ENCODE results near the gene FAM47C. TPM values are rescaled to one million over a fixed set of nuclear protein-coding genes. Genes with fewer than 3 reads are reported as not detected.
"Not testable (repeated sequence)": the region's sequence is repeated elsewhere in the genome, so short reads cannot be mapped to it uniquely, and the experiment has no call there.

The FAM47C gene
- total RNA-seq, 4 donors from 2014 or later: not detected

DNA sequence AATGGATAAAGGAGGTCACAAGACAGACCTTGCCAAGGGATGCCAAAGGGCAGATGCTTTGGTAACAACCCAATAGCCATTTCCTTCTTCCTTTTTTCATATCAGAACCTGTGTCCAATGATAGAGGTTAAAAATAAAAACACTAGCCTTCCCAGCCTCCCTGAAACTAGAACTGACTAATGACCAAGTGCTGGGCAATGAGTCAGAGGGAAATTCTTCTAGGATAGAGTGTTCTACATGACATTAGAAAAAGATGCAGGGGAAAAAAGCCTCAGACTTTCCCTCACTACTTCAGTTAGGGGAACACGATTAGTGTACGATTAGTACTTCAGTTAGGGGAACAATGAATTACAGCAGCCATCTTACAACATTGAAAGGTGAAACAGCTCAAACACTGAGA is 29.3 kb upstream of the FAM47C start:
- Histone ChIP-seq H3K9me3 (no peaks in the 10 kb centered on the region), H3K36me3 (no peaks in the 10 kb centered on the region), H3K4me3 (no peak overlapping the region), H3K27me3 (no peaks in the 10 kb centered on the region), H3K4me1 (no peaks in the 10 kb centered on the region), H3K27ac (no peak overlapping the region)
- TF ChIP-seq, protein P1, sequence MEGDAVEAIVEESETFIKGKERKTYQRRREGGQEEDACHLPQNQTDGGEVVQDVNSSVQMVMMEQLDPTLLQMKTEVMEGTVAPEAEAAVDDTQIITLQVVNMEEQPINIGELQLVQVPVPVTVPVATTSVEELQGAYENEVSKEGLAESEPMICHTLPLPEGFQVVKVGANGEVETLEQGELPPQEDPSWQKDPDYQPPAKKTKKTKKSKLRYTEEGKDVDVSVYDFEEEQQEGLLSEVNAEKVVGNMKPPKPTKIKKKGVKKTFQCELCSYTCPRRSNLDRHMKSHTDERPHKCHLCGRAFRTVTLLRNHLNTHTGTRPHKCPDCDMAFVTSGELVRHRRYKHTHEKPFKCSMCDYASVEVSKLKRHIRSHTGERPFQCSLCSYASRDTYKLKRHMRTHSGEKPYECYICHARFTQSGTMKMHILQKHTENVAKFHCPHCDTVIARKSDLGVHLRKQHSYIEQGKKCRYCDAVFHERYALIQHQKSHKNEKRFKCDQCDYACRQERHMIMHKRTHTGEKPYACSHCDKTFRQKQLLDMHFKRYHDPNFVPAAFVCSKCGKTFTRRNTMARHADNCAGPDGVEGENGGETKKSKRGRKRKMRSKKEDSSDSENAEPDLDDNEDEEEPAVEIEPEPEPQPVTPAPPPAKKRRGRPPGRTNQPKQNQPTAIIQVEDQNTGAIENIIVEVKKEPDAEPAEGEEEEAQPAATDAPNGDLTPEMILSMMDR (IDR thresholded peaks at IDR 0.05): no peak
- no peak for TF ChIP-seq POLR2A (IDR thresholded peaks at IDR 0.05)
- no peak for DNase-seq

DNA sequence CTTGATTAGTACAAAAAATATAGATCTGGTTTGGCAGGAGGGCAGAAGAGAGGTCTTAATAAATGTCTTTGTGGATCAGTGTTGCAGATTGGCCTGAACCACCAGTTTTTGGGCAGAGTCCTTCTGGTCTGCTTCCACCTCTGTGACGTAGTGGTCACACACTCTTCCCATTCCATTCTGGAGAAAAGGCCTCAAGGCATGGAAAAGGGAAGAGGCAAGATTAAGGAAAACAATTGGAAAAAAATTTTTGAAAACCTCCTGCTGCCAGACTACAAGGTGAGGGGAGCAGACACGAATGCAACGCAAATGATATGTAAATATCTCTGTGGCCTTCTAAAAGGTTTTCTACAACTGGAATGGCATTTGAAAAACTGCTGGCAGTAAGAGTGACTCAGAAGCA is 24.3 kb upstream of the FAM47C start:
- DNase-seq: no peak
- Histone ChIP-seq H3K9me3 (no peaks in the 10 kb centered on the region), H3K4me1 (no peaks in the 10 kb centered on the region), H3K36me3 (no peaks in the 10 kb centered on the region), H3K27me3 (no peaks in the 10 kb centered on the region), H3K27ac (no peak overlapping the region), H3K4me3 (no peak overlapping the region)
- no peak for TF ChIP-seq POLR2A (IDR thresholded peaks at IDR 0.05)
- TF ChIP-seq, protein P1 (IDR thresholded peaks at IDR 0.05): no peak

DNA sequence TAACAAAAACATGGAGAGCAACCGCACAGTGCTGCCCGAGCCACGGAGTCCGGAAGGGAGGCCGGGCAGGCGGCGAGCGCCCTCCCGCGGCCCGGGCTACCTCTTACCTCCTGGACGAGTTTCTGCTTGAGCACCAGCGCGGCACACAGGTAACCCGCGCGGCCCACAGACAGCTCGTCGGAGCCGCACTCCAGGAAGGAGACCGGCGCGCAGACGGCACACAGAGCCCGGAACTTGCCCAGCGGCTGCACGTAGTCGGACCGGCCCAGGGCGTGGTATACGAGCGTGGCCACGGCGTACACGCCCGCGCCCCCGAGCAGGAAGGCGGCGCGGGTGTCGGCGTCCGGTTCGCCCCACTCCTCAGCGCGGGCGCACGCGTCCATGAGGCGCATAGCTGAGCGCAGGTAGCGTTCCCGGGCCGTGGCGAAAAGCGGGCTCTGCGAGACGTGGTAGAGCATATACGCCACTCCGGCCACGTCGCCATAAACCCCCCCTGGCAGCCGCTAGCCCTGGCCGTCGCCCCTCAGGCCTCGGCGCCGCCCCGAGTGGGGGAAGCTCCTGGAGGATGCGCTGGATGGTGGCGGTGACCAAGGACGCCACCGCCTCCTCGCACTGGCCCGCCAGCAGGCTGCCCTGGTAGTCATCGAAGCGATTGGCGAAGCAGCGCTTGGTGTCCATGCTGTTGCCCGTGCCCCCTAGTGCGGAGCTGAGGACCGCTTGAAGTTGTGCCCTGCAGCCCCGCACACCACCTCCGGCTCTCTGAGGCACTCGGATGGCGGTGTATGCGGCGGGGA is 22.6 kb upstream of the FAM47C start:
- not testable (repeated sequence) for H3K4me1 ChIP-seq, H3K4me3 ChIP-seq, H3K36me3 ChIP-seq, DNase-seq, H3K9me3 ChIP-seq, H3K27me3 ChIP-seq, H3K27ac ChIP-seq

DNA sequence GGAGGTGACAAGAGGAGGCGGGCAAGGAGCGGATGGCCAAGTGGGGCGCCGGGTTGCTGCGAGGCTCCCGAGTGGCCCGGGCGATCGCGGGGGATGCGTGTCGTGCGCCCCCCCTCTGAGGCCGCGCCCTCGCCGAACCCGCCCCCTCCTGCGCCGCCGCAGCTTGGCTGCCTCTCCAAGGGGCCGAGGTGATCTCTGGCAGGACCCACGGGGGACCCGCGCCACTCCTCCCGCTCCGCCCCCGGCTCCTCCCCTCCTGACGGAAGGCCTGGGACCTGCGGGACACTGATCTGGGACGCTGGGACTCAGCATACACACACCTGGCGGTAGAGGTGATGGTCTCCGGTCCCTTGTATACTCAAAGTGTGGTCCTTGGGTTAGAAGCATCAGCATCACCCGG is 21.9 kb upstream of the FAM47C start:
- H3K9me3 ChIP-seq: no peaks in the 10 kb centered on the region
- no peaks in the 10 kb centered on the region for H3K27me3 ChIP-seq
- TF ChIP-seq, protein P1 (IDR thresholded peaks at IDR 0.05): no peak
- no peak for TF ChIP-seq POLR2A (IDR thresholded peaks at IDR 0.05)
- DNase-seq: no peak
- H3K27ac ChIP-seq: no peak overlapping the region
- no peaks in the 10 kb centered on the region for H3K36me3 ChIP-seq
- H3K4me1 ChIP-seq: no peaks in the 10 kb centered on the region
- H3K4me3 ChIP-seq: no peak overlapping the region

DNA sequence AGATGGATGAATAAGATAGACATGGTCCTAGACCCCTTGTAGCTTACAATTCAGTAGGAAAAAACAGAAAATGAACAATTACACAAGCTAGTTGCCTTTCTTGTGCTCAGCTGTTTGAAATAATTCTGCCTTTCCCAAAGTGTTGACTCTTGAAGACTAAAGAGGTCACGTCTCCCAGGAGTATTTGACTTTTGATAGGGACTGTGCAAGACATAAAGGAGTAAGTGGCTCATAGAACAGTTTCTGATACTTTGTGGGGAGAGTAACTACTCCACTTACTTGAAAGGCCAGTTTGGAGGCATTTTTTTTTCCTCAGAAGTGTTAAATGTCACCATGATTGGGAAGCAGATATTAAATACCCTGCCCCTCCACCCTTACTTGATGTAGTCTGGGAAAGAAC is 21.0 kb upstream of the FAM47C start:
- DNase-seq, H3K36me3 ChIP-seq, H3K9me3 ChIP-seq, H3K27me3 ChIP-seq, H3K4me1 ChIP-seq, H3K4me3 ChIP-seq, H3K27ac ChIP-seq: not testable (repeated sequence)

DNA sequence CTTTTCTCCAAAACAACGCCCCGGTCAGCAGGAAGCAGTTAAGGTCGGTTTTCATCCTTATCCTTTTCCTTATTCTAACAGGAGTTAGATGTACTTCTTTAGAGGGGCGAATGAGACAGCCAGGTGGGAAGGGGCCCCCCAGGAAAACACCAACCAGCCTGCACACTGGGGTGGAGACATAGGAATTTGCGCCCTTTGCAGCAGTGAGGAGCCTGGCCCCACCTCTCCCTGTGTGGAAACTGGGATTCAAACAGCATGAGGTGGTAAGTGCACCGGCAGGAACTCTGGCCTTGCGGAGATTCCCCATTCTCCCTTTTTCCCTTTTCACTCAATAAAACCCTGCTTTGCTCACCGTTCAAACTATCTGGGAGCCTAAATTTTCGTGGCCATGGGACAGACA is 8.0 kb upstream of the FAM47C start:
- no peaks in the 10 kb centered on the region for H3K36me3 ChIP-seq
- H3K27ac ChIP-seq: no peak overlapping the region
- no peak for TF ChIP-seq POLR2A (IDR thresholded peaks at IDR 0.05)
- TF ChIP-seq, protein P1 (IDR thresholded peaks at IDR 0.05): no peak
- no peaks in the 10 kb centered on the region for H3K4me1 ChIP-seq
- DNase-seq: no peak
- no peaks in the 10 kb centered on the region for H3K27me3 ChIP-seq
- H3K9me3 ChIP-seq: no peaks in the 10 kb centered on the region
- H3K4me3 ChIP-seq: no peak overlapping the region

DNA sequence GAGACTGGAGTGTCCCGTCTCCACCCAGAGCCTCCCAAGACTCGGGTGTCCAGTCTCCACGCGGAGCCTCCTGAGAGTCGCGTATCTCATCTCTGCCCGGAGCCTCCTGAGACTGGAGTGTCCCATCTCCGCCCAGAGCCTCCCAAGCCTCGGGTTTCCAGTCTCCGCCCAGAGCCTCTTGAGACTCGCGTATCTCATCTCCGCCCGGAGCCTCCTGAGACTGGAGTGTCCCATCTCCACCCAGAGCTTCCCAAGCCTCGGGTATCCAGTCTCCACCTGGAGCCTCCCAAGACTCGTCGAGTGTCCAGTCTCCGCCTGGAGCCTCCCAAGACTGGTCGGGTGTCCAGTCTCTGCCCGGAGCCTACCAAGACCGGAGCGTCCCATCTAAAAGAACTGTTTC is 2.3 kb downstream of the FAM47C start:
- H3K4me1 ChIP-seq: no peaks in the 10 kb centered on the region
- no peak overlapping the region for H3K27ac ChIP-seq
- no peaks in the 10 kb centered on the region for H3K27me3 ChIP-seq
- no peak overlapping the region for H3K4me3 ChIP-seq
- no peaks in the 10 kb centered on the region for H3K9me3 ChIP-seq
- TF ChIP-seq POLR2A (IDR thresholded peaks at IDR 0.05): no peak
- TF ChIP-seq, protein P1 (IDR thresholded peaks at IDR 0.05): no peak
- no peak for DNase-seq
- H3K36me3 ChIP-seq: no peaks in the 10 kb centered on the region

DNA sequence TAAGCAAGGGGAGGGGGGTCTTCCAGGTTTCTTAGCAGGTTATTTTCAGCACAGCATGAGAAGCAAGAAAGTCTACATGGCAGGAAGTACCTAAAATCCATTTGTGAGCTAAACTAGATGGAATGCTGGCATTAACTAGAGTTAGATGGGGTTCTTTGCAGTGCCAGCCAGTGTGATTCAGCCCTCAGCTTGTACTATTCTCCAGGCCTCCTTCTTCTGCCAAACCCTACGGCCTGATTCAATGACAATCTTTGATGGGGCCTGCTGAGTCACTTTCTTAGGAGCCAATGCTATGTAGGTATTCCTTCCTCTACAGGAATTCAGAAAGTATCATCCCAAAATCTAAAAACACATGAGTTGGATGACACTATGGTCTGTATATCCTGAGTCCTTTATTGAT is 26.1 kb downstream of the FAM47C start:
- not testable (repeated sequence) for H3K4me1 ChIP-seq

DNA sequence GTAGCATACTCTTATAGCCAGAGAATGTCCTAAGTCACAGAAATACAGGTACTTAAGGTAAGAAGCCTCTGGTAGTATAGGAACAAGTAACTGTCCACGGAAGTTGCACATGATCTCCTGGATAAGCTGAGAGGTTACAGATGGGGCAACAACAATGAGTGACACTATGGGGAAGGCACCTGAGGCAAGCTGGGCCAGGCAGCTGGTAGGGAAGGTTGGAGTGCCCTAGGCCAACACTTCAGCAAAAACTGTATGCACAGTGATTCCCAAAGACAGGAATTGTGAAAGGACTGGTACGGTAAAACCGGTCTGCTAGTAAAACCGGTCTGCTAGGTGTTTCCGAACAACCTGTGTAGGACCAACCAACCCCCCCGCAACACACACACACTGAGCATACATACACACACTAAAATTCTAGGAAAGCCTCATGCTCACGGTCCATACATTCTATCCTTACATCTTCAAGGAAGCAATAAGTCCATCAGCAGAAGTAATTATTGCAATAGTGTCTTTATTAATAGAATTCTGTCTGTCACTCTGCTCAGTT is 28.6 kb downstream of the FAM47C start:
- not testable (repeated sequence) for H3K4me1 ChIP-seq, H3K36me3 ChIP-seq, H3K27ac ChIP-seq, H3K4me3 ChIP-seq, H3K9me3 ChIP-seq, H3K27me3 ChIP-seq, DNase-seq

More for the DNA sequence above, 26.1 kb downstream of the FAM47C start:
- H3K36me3 ChIP-seq, H3K9me3 ChIP-seq, H3K27ac ChIP-seq, H3K4me3 ChIP-seq, DNase-seq, H3K27me3 ChIP-seq: not testable (repeated sequence)
